Activated CD4-positive, alpha-beta memory T cell treated with anti-CD3 and anti-CD28 coated beads, Interleukin-2, amount 10 ng/mL, durations not matched to agents 7 days and 5 days (primary cell): ENCODE data around the gene NT5DC2. TPM values are rescaled to one million over a fixed set of nuclear protein-coding genes. Genes with fewer than 3 reads are reported as not detected.
"Not testable (repeated sequence)": the region's sequence is repeated elsewhere in the genome, so short reads cannot be mapped to it uniquely, and the experiment has no call there.

Experiments used
- CTCF ChIA-PET: fragments of 350-600 bp; sonication (Branson Sonifier 250); formaldehyde crosslinking; loops from one replicate; lab custom pipeline; 2021; ENCODE audit warnings: antibody characterized with exemption, inconsistent platforms; lab: Charles Lee
- POLR2A ChIA-PET: fragments of 350-600 bp; sonication (Branson Sonifier 250); formaldehyde crosslinking; loops from one replicate; lab custom pipeline; 2021; ENCODE audit warnings: antibody characterized with exemption; lab: Charles Lee
- DNase-seq: peaks from one replicate; pipeline ENCODE4 v3.0.0-alpha.2; 2020
- H3K27ac Mint-ChIP-seq: one replicate; pipeline ENCODE4 v1.8.0; 2021; ENCODE audit warnings: mild to moderate bottlenecking, mixed read lengths
- H3K27me3 Mint-ChIP-seq: one replicate; pipeline ENCODE4 v1.8.0; 2021; ENCODE audit warnings: mixed read lengths
- H3K36me3 Mint-ChIP-seq: one replicate; pipeline ENCODE4 v1.8.0; 2021; ENCODE audit warnings: low read depth, mixed read lengths
- H3K4me1 Mint-ChIP-seq: one replicate; pipeline ENCODE4 v1.8.0; 2021; ENCODE audit warnings: mixed read lengths
- H3K4me3 Mint-ChIP-seq: one replicate; pipeline ENCODE4 v1.8.0; 2021; ENCODE audit warnings: mild to moderate bottlenecking, mixed read lengths
- H3K9me3 Mint-ChIP-seq: one replicate; pipeline ENCODE4 v1.8.0; 2021; ENCODE audit warnings: mixed read lengths
- total RNA-seq, 2 experiments: library from RNA; stranded (reverse); gene quantifications; one replicate each; pipeline ENCODE4 v1.2.3, GENCODE V29; 2021

NT5DC2 gene
- total RNA-seq, 2 experiments from 2014 or later: 26.2 to 28.1 TPM

- Mint-ChIP-seq H3K27me3 (no peaks in the 10 kb centered on the region), H3K4me3 (no peak overlapping the region), H3K4me1 (peaks cover 4% of the 10 kb centered on the region), H3K27ac (no peak overlapping the region), H3K36me3 (no peaks in the 10 kb centered on the region), H3K9me3 (no peaks in the 10 kb centered on the region)
- POLR2A ChIA-PET: no interaction called here
- DNase-seq: no peak
- CTCF ChIA-PET: interaction anchor here (0.8 kb wide), 1 partner anchor 9 kb away, joined by 3 read pairs; the partner anchor contains the start of gene UQCC5
These were observed 6.5 kb downstream of the NT5DC2 start for GRCh38 chr3:52527039-52527731.

- not testable (repeated sequence) for H3K9me3 Mint-ChIP-seq, H3K27ac Mint-ChIP-seq, H3K36me3 Mint-ChIP-seq, H3K4me3 Mint-ChIP-seq, DNase-seq, H3K27me3 Mint-ChIP-seq, H3K4me1 Mint-ChIP-seq
- CTCF ChIA-PET: interaction anchor here (0.8 kb wide), 1 partner anchor 10 kb away, joined by 3 read pairs; the partner anchor contains the start of gene UQCC5
- POLR2A ChIA-PET: interaction anchor here (1.3 kb wide), 1 partner anchor 9 kb away, joined by 4 read pairs; the partner anchor contains the start of gene UQCC5
These were observed 7.0 kb downstream of the NT5DC2 start for GRCh38 chr3:52526671-52527038.

- no peak overlapping the region for H3K27ac Mint-ChIP-seq
- H3K27me3 Mint-ChIP-seq: no peaks in the 10 kb centered on the region
- no peaks in the 10 kb centered on the region for H3K36me3 Mint-ChIP-seq
- H3K9me3 Mint-ChIP-seq: no peaks in the 10 kb centered on the region
- ChIA-PET POLR2A (interaction anchor here (1.3 kb wide), 1 partner anchor 10 kb away, joined by 4 read pairs; the partner anchor contains the start of gene UQCC5), CTCF (interaction anchor here (0.8 kb wide), 1 partner anchor 10 kb away, joined by 3 read pairs; the partner anchor contains the start of gene UQCC5)
- no peak for DNase-seq
- no peak overlapping the region for H3K4me3 Mint-ChIP-seq
- no peaks in the 10 kb centered on the region for H3K4me1 Mint-ChIP-seq
These were observed 7.7 kb downstream of the NT5DC2 start for GRCh38 chr3:52525680-52526561.

- ChIA-PET POLR2A (interaction anchor here (1.3 kb wide), 1 partner anchor 11 kb away, joined by 4 read pairs; the partner anchor contains the start of gene UQCC5), CTCF (no interaction called here)
- Mint-ChIP-seq H3K4me3 (no peak overlapping the region), H3K27ac (no peak overlapping the region), H3K27me3 (no peaks in the 10 kb centered on the region), H3K36me3 (no peaks in the 10 kb centered on the region), H3K4me1 (no peaks in the 10 kb centered on the region), H3K9me3 (no peaks in the 10 kb centered on the region)
- DNase-seq: no peak
These were observed 8.6 kb downstream of the NT5DC2 start for GRCh38 chr3:52524752-52525679.

GRCh38 chr3:52524258-52524751 lies 9.4 kb downstream of the NT5DC2 start:
- no peaks in the 10 kb centered on the region for H3K9me3 Mint-ChIP-seq
- ChIA-PET CTCF (no interaction called here), POLR2A (no interaction called here)
- H3K4me3 Mint-ChIP-seq: no peak overlapping the region
- H3K36me3 Mint-ChIP-seq: no peaks in the 10 kb centered on the region
- H3K4me1 Mint-ChIP-seq: no peaks in the 10 kb centered on the region
- no peak for DNase-seq
- no peaks in the 10 kb centered on the region for H3K27me3 Mint-ChIP-seq
- H3K27ac Mint-ChIP-seq: no peak overlapping the region

- Mint-ChIP-seq H3K27ac (no peak overlapping the region), H3K36me3 (no peaks in the 10 kb centered on the region), H3K4me1 (no peaks in the 10 kb centered on the region), H3K4me3 (no peak overlapping the region), H3K27me3 (no peaks in the 10 kb centered on the region), H3K9me3 (no peaks in the 10 kb centered on the region)
- CTCF ChIA-PET: no interaction called here
- DNase-seq: no peak
- POLR2A ChIA-PET: no interaction called here
These were observed 10.0 kb downstream of the NT5DC2 start for GRCh38 chr3:52523386-52524257.

- DNase-seq: no peak
- Mint-ChIP-seq H3K4me3 (no peak overlapping the region), H3K36me3 (no peaks in the 10 kb centered on the region), H3K9me3 (no peaks in the 10 kb centered on the region), H3K4me1 (no peaks in the 10 kb centered on the region), H3K27ac (no peak overlapping the region), H3K27me3 (no peaks in the 10 kb centered on the region)
- ChIA-PET POLR2A (no interaction called here), CTCF (no interaction called here)
These were observed 10.9 kb downstream of the NT5DC2 start for GRCh38 chr3:52522651-52523251.

- Mint-ChIP-seq H3K27ac (no peak overlapping the region), H3K27me3 (no peaks in the 10 kb centered on the region), H3K9me3 (no peaks in the 10 kb centered on the region), H3K4me1 (no peaks in the 10 kb centered on the region), H3K36me3 (no peaks in the 10 kb centered on the region), H3K4me3 (no peak overlapping the region)
- ChIA-PET POLR2A (no interaction called here), CTCF (no interaction called here)
- no peak for DNase-seq
These were observed 11.6 kb downstream of the NT5DC2 start for GRCh38 chr3:52521881-52522650.

- Mint-ChIP-seq H3K4me1 (no peaks in the 10 kb centered on the region), H3K4me3 (no peak overlapping the region), H3K27me3 (no peaks in the 10 kb centered on the region), H3K9me3 (no peaks in the 10 kb centered on the region), H3K27ac (no peak overlapping the region), H3K36me3 (no peaks in the 10 kb centered on the region)
- ChIA-PET CTCF (no interaction called here), POLR2A (no interaction called here)
- DNase-seq: no peak
These were observed 12.2 kb downstream of the NT5DC2 start for GRCh38 chr3:52521488-52521824.

- CTCF ChIA-PET: no interaction called here
- POLR2A ChIA-PET: no interaction called here
These were observed 12.8 kb downstream of the NT5DC2 start for GRCh38 chr3:52520716-52521487.

More at GRCh38 chr3:52520716-52521487, 12.8 kb downstream of the NT5DC2 start:
- H3K36me3 Mint-ChIP-seq: no peaks in the 10 kb centered on the region
- no peaks in the 10 kb centered on the region for H3K27me3 Mint-ChIP-seq
- no peaks in the 10 kb centered on the region for H3K4me1 Mint-ChIP-seq
- no peak for DNase-seq
- no peaks in the 10 kb centered on the region for H3K9me3 Mint-ChIP-seq
- H3K4me3 Mint-ChIP-seq: no peak overlapping the region
- H3K27ac Mint-ChIP-seq: no peak overlapping the region
